ENCODE results near the gene UBC. TPM values are rescaled to one million over a fixed set of nuclear protein-coding genes. Genes with fewer than 3 reads are reported as not detected.
A peak's percentile ranks its signal among the peaks of the same experiment; 100 is the strongest.

UBC gene
- total and polyA plus RNA-seq, 9 of the 15 experiments (the other 6 are each of a cell fraction or from before 2014, with no cell fraction given) = 533 to 1,153 (median 813) TPM

GRCh38 chr12:124875803-124876132 lies 38.7 kb downstream of the UBC start (continued):
- TF ChIP-seq NR2C2 (CRISPR knock-in tag; IDR thresholded peaks at IDR 0.05) (no peak), NR2C2 (tag; IDR thresholded peaks at IDR 0.05) (peak; percentile 88), ZNF384 (IDR thresholded peaks at IDR 0.05; ENCODE audit: low read depth, low read length) (peak; percentile 18; the same call in 1 of the 2 replicates), ZBED1 (IDR thresholded peaks at IDR 0.05) (no peak), ZNF592 (IDR thresholded peaks at IDR 0.05) (peak; percentile 42; the same call in 1 of the 2 replicates), ETV6 (IDR thresholded peaks at IDR 0.05; ENCODE audit: borderline replicate concordance in 1 of 2, low read depth in 2 of 2, low read length in 1 of 2) (no peak), ETV6 (CRISPR knock-in tag; IDR thresholded peaks at IDR 0.05; ENCODE audit: borderline replicate concordance) (no peak), C11orf30 (IDR thresholded peaks at IDR 0.05; ENCODE audit: low read depth) (no peak), ZKSCAN1 (IDR thresholded peaks at IDR 0.05; ENCODE audit: low read depth, low read length) (0 out of 2 replicates have a peak, but pooled peaks have one; percentile 41), ZNF134 (CRISPR knock-in tag; conservative IDR thresholded peaks at IDR 0.05) (no peak), NCOR1 (IDR thresholded peaks at IDR 0.05) (0 out of 2 replicates have a peak, but pooled peaks have one; percentile 39)
- TF ChIP-seq, protein P1, sequence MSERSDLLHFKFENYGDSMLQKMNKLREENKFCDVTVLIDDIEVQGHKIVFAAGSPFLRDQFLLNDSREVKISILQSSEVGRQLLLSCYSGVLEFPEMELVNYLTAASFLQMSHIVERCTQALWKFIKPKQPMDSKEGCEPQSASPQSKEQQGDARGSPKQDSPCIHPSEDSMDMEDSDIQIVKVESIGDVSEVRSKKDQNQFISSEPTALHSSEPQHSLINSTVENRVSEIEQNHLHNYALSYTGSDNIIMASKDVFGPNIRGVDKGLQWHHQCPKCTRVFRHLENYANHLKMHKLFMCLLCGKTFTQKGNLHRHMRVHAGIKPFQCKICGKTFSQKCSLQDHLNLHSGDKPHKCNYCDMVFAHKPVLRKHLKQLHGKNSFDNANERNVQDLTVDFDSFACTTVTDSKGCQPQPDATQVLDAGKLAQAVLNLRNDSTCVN (CRISPR knock-in tag; IDR thresholded peaks at IDR 0.05) = no peak
- TF ChIP-seq, protein P2, sequence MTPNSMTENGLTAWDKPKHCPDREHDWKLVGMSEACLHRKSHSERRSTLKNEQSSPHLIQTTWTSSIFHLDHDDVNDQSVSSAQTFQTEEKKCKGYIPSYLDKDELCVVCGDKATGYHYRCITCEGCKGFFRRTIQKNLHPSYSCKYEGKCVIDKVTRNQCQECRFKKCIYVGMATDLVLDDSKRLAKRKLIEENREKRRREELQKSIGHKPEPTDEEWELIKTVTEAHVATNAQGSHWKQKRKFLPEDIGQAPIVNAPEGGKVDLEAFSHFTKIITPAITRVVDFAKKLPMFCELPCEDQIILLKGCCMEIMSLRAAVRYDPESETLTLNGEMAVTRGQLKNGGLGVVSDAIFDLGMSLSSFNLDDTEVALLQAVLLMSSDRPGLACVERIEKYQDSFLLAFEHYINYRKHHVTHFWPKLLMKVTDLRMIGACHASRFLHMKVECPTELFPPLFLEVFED (CRISPR knock-in tag; conservative IDR thresholded peaks at IDR 0.05) = no peak
- TF ChIP-seq, protein P3, sequence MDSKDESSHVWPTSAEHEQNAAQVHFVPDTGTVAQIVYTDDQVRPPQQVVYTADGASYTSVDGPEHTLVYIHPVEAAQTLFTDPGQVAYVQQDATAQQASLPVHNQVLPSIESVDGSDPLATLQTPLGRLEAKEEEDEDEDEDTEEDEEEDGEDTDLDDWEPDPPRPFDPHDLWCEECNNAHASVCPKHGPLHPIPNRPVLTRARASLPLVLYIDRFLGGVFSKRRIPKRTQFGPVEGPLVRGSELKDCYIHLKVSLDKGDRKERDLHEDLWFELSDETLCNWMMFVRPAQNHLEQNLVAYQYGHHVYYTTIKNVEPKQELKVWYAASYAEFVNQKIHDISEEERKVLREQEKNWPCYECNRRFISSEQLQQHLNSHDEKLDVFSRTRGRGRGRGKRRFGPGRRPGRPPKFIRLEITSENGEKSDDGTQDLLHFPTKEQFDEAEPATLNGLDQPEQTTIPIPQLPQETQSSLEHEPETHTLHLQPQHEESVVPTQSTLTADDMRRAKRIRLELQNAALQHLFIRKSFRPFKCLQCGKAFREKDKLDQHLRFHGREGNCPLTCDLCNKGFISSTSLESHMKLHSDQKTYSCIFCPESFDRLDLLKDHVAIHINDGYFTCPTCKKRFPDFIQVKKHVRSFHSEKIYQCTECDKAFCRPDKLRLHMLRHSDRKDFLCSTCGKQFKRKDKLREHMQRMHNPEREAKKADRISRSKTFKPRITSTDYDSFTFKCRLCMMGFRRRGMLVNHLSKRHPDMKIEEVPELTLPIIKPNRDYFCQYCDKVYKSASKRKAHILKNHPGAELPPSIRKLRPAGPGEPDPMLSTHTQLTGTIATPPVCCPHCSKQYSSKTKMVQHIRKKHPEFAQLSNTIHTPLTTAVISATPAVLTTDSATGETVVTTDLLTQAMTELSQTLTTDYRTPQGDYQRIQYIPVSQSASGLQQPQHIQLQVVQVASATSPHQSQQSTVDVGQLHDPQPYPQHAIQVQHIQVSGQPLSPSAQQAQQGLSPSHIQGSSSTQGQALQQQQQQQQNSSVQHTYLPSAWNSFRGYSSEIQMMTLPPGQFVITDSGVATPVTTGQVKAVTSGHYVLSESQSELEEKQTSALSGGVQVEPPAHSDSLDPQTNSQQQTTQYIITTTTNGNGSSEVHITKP (IDR thresholded peaks at IDR 0.05; ENCODE audit: partially characterized antibody) = peak; percentile 36

Data from K562 (cell line).